Suppressor macrophage treated with lipopolysaccharide for 4 hours (primary cell): ENCODE data around the gene GJB1.
"Not testable (repeated sequence)": the region's sequence is repeated elsewhere in the genome, so short reads cannot be mapped to it uniquely, and the experiment has no call there.

ENCODE experiments used
- DNase-seq: peaks from one replicate; pipeline ENCODE4 v3.0.0-alpha.2; 2020

The GJB1 gene

DNA sequence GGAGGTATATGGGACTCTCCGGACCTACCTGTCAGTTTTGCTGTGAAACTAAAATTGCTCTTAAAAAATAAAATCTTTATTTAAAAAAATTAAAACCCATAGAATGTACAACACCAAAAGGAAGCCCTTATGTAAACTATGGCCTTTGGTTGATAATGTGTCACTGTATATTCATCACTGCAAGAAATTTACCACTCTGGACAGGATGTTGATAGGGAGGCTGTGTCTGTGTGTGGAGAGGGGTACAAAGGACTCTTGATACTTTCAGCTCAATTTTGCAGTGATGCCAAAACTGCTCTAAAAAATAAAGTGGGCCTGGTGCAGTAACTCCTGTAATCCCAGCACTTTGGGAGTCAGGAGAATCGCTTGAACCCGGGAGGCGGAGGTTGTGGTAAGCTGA, 33.8 kb downstream of the GJB1 start:
- DNase-seq, result no peak

- not testable (repeated sequence) for DNase-seq
These were observed 45.6 kb downstream of the GJB1 start for GRCh38 chrX:71268624-71269023.

- no peak for DNase-seq
These were observed 46.9 kb downstream of the GJB1 start for GRCh38 chrX:71269801-71270395.

DNA sequence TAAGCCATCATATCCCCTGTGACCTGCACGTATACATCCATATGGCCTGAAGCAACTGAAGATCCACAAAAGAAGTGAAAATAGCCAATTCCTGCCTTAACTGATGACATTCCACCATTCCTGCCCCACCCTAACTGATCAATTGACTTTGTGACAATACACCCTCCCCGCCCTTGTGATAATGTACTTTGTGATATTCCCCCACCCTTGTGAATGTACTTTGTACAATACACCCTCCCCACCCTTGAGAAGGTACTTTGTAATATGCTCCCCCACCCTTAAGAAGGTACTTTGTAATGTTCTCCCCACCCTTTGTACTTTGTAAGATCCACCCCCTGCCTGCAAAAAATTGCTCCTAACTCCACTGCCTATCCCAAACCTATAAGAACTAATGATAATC, 49.3 kb downstream of the GJB1 start:
- DNase-seq, result not testable (repeated sequence)
